Cardiac muscle cell (in vitro differentiated cells and primary cell): ENCODE results near the gene IKBIP. TPM values are rescaled to one million over a fixed set of nuclear protein-coding genes. Genes with fewer than 3 reads are reported as not detected.
"Not testable (repeated sequence)": the region's sequence is repeated elsewhere in the genome, so short reads cannot be mapped to it uniquely, and the experiment has no call there.

ENCODE experiments used
- DNase-seq, 2 donors: peaks; one replicate each; pipeline versions ENCODE4 v3.0.0 to v3.0.0-alpha.2; 2010 to 2017; ENCODE audit warnings: low read depth in 1 of 2, low spot score in 1 of 2
- H3K27ac ChIP-seq: fragments of 200-600 bp; sonication (generic); 2 replicates; pipeline ENCODE4 v1.5.1; 2016
- H3K27me3 ChIP-seq: fragments of 200-600 bp; sonication (generic); 2 replicates; pipeline ENCODE4 v1.6.0; 2016; ENCODE audit warnings: control low read depth
- H3K36me3 ChIP-seq: fragments of 200-600 bp; sonication (generic); 2 replicates; pipeline ENCODE4 v1.5.1; 2016; ENCODE audit warnings: control low read depth
- H3K4me1 ChIP-seq: fragments of 200-600 bp; sonication (generic); 2 replicates; pipeline ENCODE4 v1.8.1; 2017; ENCODE audit warnings: low read depth, mild to moderate bottlenecking, mixed run types
- H3K4me3 ChIP-seq: fragments of 200-600 bp; sonication (generic); 2 replicates; pipeline ENCODE4 v1.5.1; 2016; ENCODE audit warnings: mild to moderate bottlenecking
- H3K9me3 ChIP-seq: fragments of 200-600 bp; sonication (generic); 2 replicates; pipeline ENCODE4 v1.5.1; 2017; ENCODE audit warnings: low read depth, mild to moderate bottlenecking, control low read depth
- CTCF ChIP-seq: IDR thresholded peaks from 2 replicates; pipeline ENCODE4 v1.5.1; 2012; ENCODE audit warnings: low read depth, mild to moderate bottlenecking, low read length
- polyA plus RNA-seq: library from polyadenylated mRNA; unstranded; fragments of >200 nt; fragmentation: Nextera tagmentation; extraction: Ambion mirVana; gene quantifications from 2 replicates; pipeline ENCODE4 v1.2.1, GENCODE V29; 2016
- total RNA-seq: library from RNA; depleted of rRNA; stranded (reverse); fragments of >200 nt; gene quantifications from 2 replicates; pipeline ENCODE4 v1.2.3, GENCODE V29; 2016

The IKBIP gene
- total and polyA plus RNA-seq, 2 experiments from 2014 or later: 19.7 to 31.7 TPM

- Histone ChIP-seq H3K27me3 (no peaks in the 10 kb centered on the region), H3K27ac (no peak overlapping the region), H3K9me3 (no peaks in the 10 kb centered on the region), H3K4me3 (no peak overlapping the region), H3K4me1 (no peaks in the 10 kb centered on the region), H3K36me3 (no peaks in the 10 kb centered on the region)
- no peak for TF ChIP-seq CTCF
- no peak for DNase-seq
These were observed 63.9 kb downstream of the IKBIP start for GRCh38 chr12:98580695-98581094.

GRCh38 chr12:98579835-98580234, 64.8 kb downstream of the IKBIP start:
- no peak for TF ChIP-seq CTCF
- Histone ChIP-seq H3K27ac (no peak overlapping the region), H3K9me3 (no peaks in the 10 kb centered on the region), H3K4me3 (no peak overlapping the region), H3K36me3 (no peaks in the 10 kb centered on the region), H3K4me1 (no peaks in the 10 kb centered on the region), H3K27me3 (no peaks in the 10 kb centered on the region)
- DNase-seq: no peak

GRCh38 chr12:98579347-98579746, 65.2 kb downstream of the IKBIP start:
- no peak for DNase-seq
- no peak overlapping the region for H3K27ac ChIP-seq
- no peak overlapping the region for H3K4me3 ChIP-seq
- no peaks in the 10 kb centered on the region for H3K27me3 ChIP-seq
- H3K4me1 ChIP-seq: peaks cover 4% of the 10 kb centered on the region
- no peak for TF ChIP-seq CTCF
- no peaks in the 10 kb centered on the region for H3K9me3 ChIP-seq
- no peaks in the 10 kb centered on the region for H3K36me3 ChIP-seq

GRCh38 chr12:98578821-98579220, 65.8 kb downstream of the IKBIP start:
- TF ChIP-seq CTCF: no peak
- DNase-seq: no peak
- no peaks in the 10 kb centered on the region for H3K9me3 ChIP-seq
- H3K4me1 ChIP-seq: peaks cover 9% of the 10 kb centered on the region
- H3K27me3 ChIP-seq: no peaks in the 10 kb centered on the region
- H3K4me3 ChIP-seq: no peak overlapping the region
- H3K27ac ChIP-seq: no peak overlapping the region
- H3K36me3 ChIP-seq: no peaks in the 10 kb centered on the region

GRCh38 chr12:98578392-98578791, 66.2 kb downstream of the IKBIP start:
- Histone ChIP-seq H3K4me1 (peaks cover 10% of the 10 kb centered on the region), H3K36me3 (no peaks in the 10 kb centered on the region), H3K27ac (no peak overlapping the region), H3K4me3 (no peak overlapping the region), H3K9me3 (no peaks in the 10 kb centered on the region), H3K27me3 (no peaks in the 10 kb centered on the region)
- TF ChIP-seq CTCF: no peak
- no peak for DNase-seq

- H3K4me1 ChIP-seq: peaks cover 10% of the 10 kb centered on the region
- H3K9me3 ChIP-seq, H3K27ac ChIP-seq, H3K4me3 ChIP-seq, H3K36me3 ChIP-seq, H3K27me3 ChIP-seq, DNase-seq: not testable (repeated sequence)
These were observed 67.8 kb downstream of the IKBIP start for GRCh38 chr12:98576795-98577194.
